Esophagus (tissue), 2 donors: ENCODE measurements around the gene TUBB1. TPM values are rescaled to one million over a fixed set of nuclear protein-coding genes. Genes with fewer than 3 reads are reported as not detected.
"Not testable (repeated sequence)": the region's sequence is repeated elsewhere in the genome, so short reads cannot be mapped to it uniquely, and the experiment has no call there.

Experiments used
- H3K27ac ChIP-seq, 2 donors: one replicate each; pipeline ENCODE4 v1.5.1; 2013; ENCODE audit warnings: low read depth in 2 of 2, mild to moderate bottlenecking in 2 of 2, inconsistent platforms in 1 of 2, low read length in 1 of 2, moderate library complexity in 1 of 2
- H3K27me3 ChIP-seq, 2 donors: one replicate each; pipeline ENCODE4 v1.6.1; 2013; ENCODE audit warnings: low read length in 2 of 2, control low read depth in 1 of 2, mild to moderate bottlenecking in 1 of 2; ENCODE audit not compliant: insufficient read depth in 2 of 2, control insufficient read depth in 1 of 2
- H3K36me3 ChIP-seq, 2 donors: one replicate each; pipeline ENCODE4 v1.6.1; 2013; ENCODE audit warnings: low read length in 1 of 2; ENCODE audit not compliant: control insufficient read depth in 2 of 2, insufficient read depth in 2 of 2
- H3K4me1 ChIP-seq, 2 donors: one replicate each; pipeline ENCODE4 v1.6.1; 2013; ENCODE audit warnings: low read length in 1 of 2; ENCODE audit not compliant: control insufficient read depth in 2 of 2, insufficient read depth in 2 of 2
- H3K4me3 ChIP-seq, 2 donors: one replicate each; pipeline ENCODE4 v1.5.1; 2013; ENCODE audit warnings: low read length in 2 of 2, mild to moderate bottlenecking in 2 of 2, low read depth in 1 of 2, moderate library complexity in 1 of 2
- H3K9me3 ChIP-seq, 2 donors: one replicate each; pipeline ENCODE4 v1.6.1; 2013; ENCODE audit warnings: mild to moderate bottlenecking in 2 of 2, low read depth in 1 of 2, low read length in 1 of 2, moderate library complexity in 1 of 2; ENCODE audit not compliant: control insufficient read depth in 2 of 2, insufficient read depth in 1 of 2
- WGBS, 2 donors: extraction: QIAGEN DNeasy Blood & Tissue Kit; methylation state at CpG; one replicate each; pipeline ENCODE4 v1.1.7; 2013; 5-methylcytosine and 5-hydroxymethylcytosine counted together
- polyA plus RNA-seq, 2 donors: library from polyadenylated mRNA; stranded (reverse); fragments of 200-250 nt; gene quantifications; one replicate each; pipeline ENCODE4 v1.2.3, GENCODE V29; 2013
- donor health status: healthy with polysubstance abuse.
- donor health status: Bipolar disorder and iron deficiency.

The TUBB1 gene
- polyA plus RNA-seq, 2 donors, result 0.04 TPM; not detected in 1

DNA sequence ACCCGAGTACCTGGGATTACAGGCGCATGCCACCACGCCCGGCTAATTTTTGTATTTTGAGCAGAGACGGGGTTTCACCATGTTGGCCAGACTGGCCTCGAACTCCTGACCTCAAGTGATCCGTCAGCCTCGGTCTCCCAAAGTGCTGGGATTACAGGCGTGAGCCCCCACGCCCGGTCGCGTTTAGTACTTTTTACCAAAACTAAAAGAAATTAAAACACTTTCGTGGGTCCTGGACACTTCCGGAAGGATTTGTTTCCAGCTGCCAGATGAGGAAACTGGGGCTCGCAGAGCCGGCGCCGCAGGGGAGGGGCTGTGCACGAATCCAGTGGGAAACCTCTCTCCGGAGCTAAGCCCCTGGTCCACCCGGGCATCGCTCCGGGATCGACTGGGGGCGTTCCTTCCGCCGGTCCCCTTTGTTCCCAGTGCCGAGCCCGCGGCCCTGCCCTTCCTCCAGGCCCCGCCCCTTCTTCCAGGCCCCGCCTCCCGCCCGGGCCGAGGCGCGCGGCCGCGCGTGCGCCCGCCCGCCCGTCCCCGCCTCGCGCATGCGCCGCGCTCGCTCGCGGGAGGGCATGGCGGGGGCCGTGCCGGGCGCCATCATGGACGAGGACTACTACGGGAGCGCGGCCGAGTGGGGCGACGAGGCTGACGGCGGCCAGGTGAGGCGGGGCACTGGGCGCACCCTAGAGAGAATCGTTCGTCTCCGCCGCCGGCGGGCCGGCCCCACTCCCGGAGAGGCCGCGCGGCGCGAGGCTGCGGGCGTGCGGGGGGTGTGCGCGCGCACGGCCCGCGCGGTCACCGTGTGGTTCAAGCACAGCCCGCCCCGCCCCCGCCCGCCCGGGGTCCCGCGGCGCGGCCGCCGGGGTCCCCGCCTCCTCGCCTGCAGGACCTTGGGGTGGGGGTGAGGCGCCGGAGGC, 38.3 kb upstream of the TUBB1 start, which contains the start of gene NELFCD:
NELFCD (plus strand) TSS at position 546 of the 917 bp plus-strand sequence; CDS start at position 600, 54 bp downstream.
- peak within 1 kb of the TSS; percentile 69 to 88 for H3K27ac ChIP-seq
- H3K36me3 ChIP-seq, result no peaks in the 10 kb centered on the region
- no peaks in the 10 kb centered on the region for H3K27me3 ChIP-seq
- H3K4me1 ChIP-seq, result peaks cover 2 to 4% of the 10 kb centered on the region in 2 donors
- peaks cover 1 to 2% of the 10 kb centered on the region in 2 donors for H3K9me3 ChIP-seq
- H3K4me3 ChIP-seq, result peak within 1 kb of the TSS; percentile 88 to 99
- WGBS, 2 donors, result 4 to 12% methylated on average over 42 to 109 of the region's 109 CpGs

- no peaks in the 10 kb centered on the region for H3K36me3 ChIP-seq
- peaks cover 2 to 4% of the 10 kb centered on the region in 2 donors for H3K4me1 ChIP-seq
- no peaks in the 10 kb centered on the region for H3K9me3 ChIP-seq
- WGBS, 2 donors, result 19 to 26% methylated on average over 21 to 29 of the region's 29 CpGs
- H3K27me3 ChIP-seq, result no peaks in the 10 kb centered on the region
- H3K27ac ChIP-seq, result peak overlapping the region; percentile 69 to 88
- H3K4me3 ChIP-seq, result peak overlapping the region; percentile 88 to 99
These were observed 37.4 kb upstream of the TUBB1 start for GRCh38 chr20:58981628-58982364.

GRCh38 chr20:58982406-58983114, 36.7 kb upstream of the TUBB1 start:
- no peaks in the 10 kb centered on the region for H3K9me3 ChIP-seq
- H3K27ac ChIP-seq, result no peak overlapping the region
- peaks cover under 1 to 4% of the 10 kb centered on the region in 2 donors for H3K36me3 ChIP-seq
- peaks cover 2 to 4% of the 10 kb centered on the region in 2 donors for H3K4me1 ChIP-seq
- no peak overlapping the region for H3K4me3 ChIP-seq
- WGBS, 2 donors, result 82% methylated on average over 12 of the region's 12 CpGs
- no peaks in the 10 kb centered on the region for H3K27me3 ChIP-seq

- not testable (repeated sequence) for H3K9me3 ChIP-seq, H3K27ac ChIP-seq, H3K4me3 ChIP-seq, H3K4me1 ChIP-seq, H3K27me3 ChIP-seq, H3K36me3 ChIP-seq
- WGBS, 2 donors, result 93 to 94% methylated on average over 12 of the region's 12 CpGs
These were observed 36.1 kb upstream of the TUBB1 start for GRCh38 chr20:58983115-58983468.

DNA sequence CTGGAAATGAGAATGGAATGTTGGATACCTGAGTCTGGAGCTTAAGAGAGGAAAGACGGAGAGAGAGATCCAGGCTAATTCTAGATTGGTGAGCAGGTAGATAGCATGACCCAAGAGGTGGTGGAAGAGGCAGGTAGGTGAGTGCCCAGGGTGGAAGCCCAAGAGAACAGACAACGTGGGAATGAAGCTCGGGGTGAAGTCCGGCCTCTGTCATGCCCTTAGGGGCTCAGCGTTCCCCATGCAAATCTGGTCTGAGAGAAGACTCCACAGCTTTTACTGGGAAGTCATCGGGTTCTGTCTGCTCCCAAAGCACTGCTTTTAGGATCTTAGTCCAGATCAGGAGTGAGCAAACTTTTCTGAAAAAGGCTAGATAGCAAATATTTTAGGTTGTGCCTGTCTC, 34.5 kb upstream of the TUBB1 start:
- Histone ChIP-seq H3K27ac (no peak overlapping the region), H3K4me1 (peaks cover 2 to 7% of the 10 kb centered on the region in 2 donors), H3K9me3 (no peaks in the 10 kb centered on the region), H3K4me3 (no peak overlapping the region), H3K36me3 (peaks cover 15 to 22% of the 10 kb centered on the region in 2 donors), H3K27me3 (no peaks in the 10 kb centered on the region)
- WGBS, 2 donors, result 83 to 86% methylated on average over 6 of the region's 6 CpGs

GRCh38 chr20:58985656-58986055, 33.6 kb upstream of the TUBB1 start:
- WGBS, 2 donors, result 69 to 74% methylated on average over 5 of the region's 5 CpGs
- Histone ChIP-seq H3K36me3 (peaks cover 15 to 26% of the 10 kb centered on the region in 2 donors), H3K4me3 (no peak overlapping the region), H3K4me1 (peaks cover 2 to 7% of the 10 kb centered on the region in 2 donors), H3K27ac (no peak overlapping the region), H3K9me3 (no peaks in the 10 kb centered on the region), H3K27me3 (no peaks in the 10 kb centered on the region)

DNA sequence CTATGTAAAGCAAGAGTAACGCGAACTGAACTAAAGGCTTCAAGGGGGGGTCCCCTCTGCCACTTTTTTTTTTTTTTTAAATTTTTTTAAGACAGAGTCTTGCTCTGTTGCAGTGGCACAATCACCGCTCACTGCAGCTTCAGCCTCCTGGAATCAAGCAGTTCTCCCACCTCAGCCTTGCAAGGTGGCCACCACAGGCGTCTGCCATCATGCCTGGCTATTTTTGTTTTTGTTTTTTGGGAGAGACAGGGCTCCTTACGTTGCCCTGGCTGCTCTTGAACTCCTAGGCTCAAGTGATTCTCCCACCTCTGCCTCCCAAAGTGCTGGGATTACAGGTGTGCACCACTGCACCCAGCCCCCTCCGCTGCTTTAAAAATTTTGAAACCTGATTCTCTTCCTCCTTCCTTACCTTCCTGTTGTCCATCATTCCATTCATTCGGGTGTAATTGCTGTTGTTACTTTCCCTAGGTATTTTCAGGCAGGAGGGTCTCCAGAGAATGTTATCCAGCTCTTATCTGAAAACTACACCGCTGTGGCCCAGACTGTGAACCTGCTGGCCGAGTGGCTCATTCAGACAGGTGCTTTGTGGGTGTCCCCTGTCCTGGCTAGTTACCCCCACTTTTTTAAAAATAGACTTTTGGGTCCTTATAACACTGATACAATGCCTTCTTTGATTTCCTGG, 32.8 kb upstream of the TUBB1 start:
- no peak overlapping the region for H3K4me3 ChIP-seq
- peaks cover 19 to 32% of the 10 kb centered on the region in 2 donors for H3K36me3 ChIP-seq
- no peaks in the 10 kb centered on the region for H3K9me3 ChIP-seq
- H3K4me1 ChIP-seq, result peaks cover 2 to 7% of the 10 kb centered on the region in 2 donors
- no peak overlapping the region for H3K27ac ChIP-seq
- WGBS, 2 donors, result 80 to 82% methylated on average over 9 of the region's 9 CpGs
- H3K27me3 ChIP-seq, result no peaks in the 10 kb centered on the region

GRCh38 chr20:58986968-58987517, 32.2 kb upstream of the TUBB1 start:
- Histone ChIP-seq H3K36me3 (peaks cover 19 to 36% of the 10 kb centered on the region in 2 donors), H3K27ac (no peak overlapping the region)
- WGBS, 2 donors, result 81 to 85% methylated on average over 8 of the region's 8 CpGs

More at GRCh38 chr20:58986968-58987517, 32.2 kb upstream of the TUBB1 start:
- no peaks in the 10 kb centered on the region for H3K27me3 ChIP-seq
- H3K4me1 ChIP-seq, result peaks cover 2 to 7% of the 10 kb centered on the region in 2 donors
- no peak overlapping the region for H3K4me3 ChIP-seq
- H3K9me3 ChIP-seq, result no peaks in the 10 kb centered on the region
